ENCODE measurements around the gene E2F4.

The E2F4 gene

GRCh38 chr16:67170949-67171649, 20.9 kb upstream of the E2F4 start:
- Histone ChIP-seq H3K56ac (ENCODE audit: low read length) (peak overlapping the region; percentile 91), H3K4me2 (ENCODE audit: low read length) (peak overlapping the region; percentile 85), H2AK5ac (ENCODE audit: low read length) (peak overlapping the region; percentile 27), H4K5ac (ENCODE audit: low read length) (no peak overlapping the region), H2BK120ac (ENCODE audit: low read depth, low read length) (no peak overlapping the region), H3K79me2 (ENCODE audit: control insufficient read depth, insufficient read depth, low read length) (no peaks in the 10 kb centered on the region), H3K36me3 (ENCODE audit: control insufficient read depth, insufficient read depth, low read length) (no peaks in the 10 kb centered on the region), H3K79me1 (ENCODE audit: low read length) (no peaks in the 10 kb centered on the region), H2BK15ac (replicated peaks; ENCODE audit: low read depth) (no peak overlapping the region), H3K23ac (ENCODE audit: low read length) (no peak overlapping the region), H3K27ac (ENCODE audit: low read depth, low read length) (no peak overlapping the region), H3K27me3 (ENCODE audit: insufficient read depth, low read length, poor library complexity) (peaks cover 40% of the 10 kb centered on the region), H2BK5ac (ENCODE audit: low read length) (peak overlapping the region; percentile 23), H3K18ac (ENCODE audit: low read length) (no peak overlapping the region), H3K4me3 (ENCODE audit: low read length) (peak overlapping the region; percentile 33), H4K8ac (ENCODE audit: low read depth, low read length) (no peak overlapping the region), H3K4me1 (ENCODE audit: control insufficient read depth, low read depth, low read length) (peaks cover 8% of the 10 kb centered on the region), H3K4ac (ENCODE audit: low read depth, low read length) (no peak overlapping the region), H3K9ac (ENCODE audit: low read length) (peak overlapping the region; percentile 82)
- DNase-seq, result peak; percentile 34
- WGBS (ENCODE audit: extremely low coverage, insufficient coverage, low lambda C conversion rate), result no CpG with 5 or more reads among the region's 14 CpGs

- no peak overlapping the region for H3K18ac ChIP-seq (ENCODE audit: low read length)
- H3K79me2 ChIP-seq (ENCODE audit: control insufficient read depth, insufficient read depth, low read length), result no peaks in the 10 kb centered on the region
- H3K27ac ChIP-seq (ENCODE audit: low read depth, low read length), result no peak overlapping the region
- H3K56ac ChIP-seq (ENCODE audit: low read length), result peak overlapping the region; percentile 82
- H3K4me3 ChIP-seq (ENCODE audit: low read length), result no peak overlapping the region
- H2AK5ac ChIP-seq (ENCODE audit: low read length), result no peak overlapping the region
- DNase-seq, result no peak
- H2BK15ac ChIP-seq (replicated peaks; ENCODE audit: low read depth), result no peak overlapping the region
- no peak overlapping the region for H3K23ac ChIP-seq (ENCODE audit: low read length)
- peak overlapping the region; percentile 0 for H3K9ac ChIP-seq (ENCODE audit: low read length)
- no peak overlapping the region for H2BK120ac ChIP-seq (ENCODE audit: low read depth, low read length)
- WGBS (ENCODE audit: extremely low coverage, insufficient coverage, low lambda C conversion rate), result no CpG with 5 or more reads among the region's 1 CpG
- H3K4ac ChIP-seq (ENCODE audit: low read depth, low read length), result no peak overlapping the region
- peaks cover 8% of the 10 kb centered on the region for H3K4me1 ChIP-seq (ENCODE audit: control insufficient read depth, low read depth, low read length)
- H4K8ac ChIP-seq (ENCODE audit: low read depth, low read length), result no peak overlapping the region
- no peaks in the 10 kb centered on the region for H3K79me1 ChIP-seq (ENCODE audit: low read length)
- peaks cover 20% of the 10 kb centered on the region for H3K27me3 ChIP-seq (ENCODE audit: insufficient read depth, low read length, poor library complexity)
- H4K5ac ChIP-seq (ENCODE audit: low read length), result no peak overlapping the region
- H3K4me2 ChIP-seq (ENCODE audit: low read length), result no peak overlapping the region
- H3K36me3 ChIP-seq (ENCODE audit: control insufficient read depth, insufficient read depth, low read length), result no peaks in the 10 kb centered on the region
- no peak overlapping the region for H2BK5ac ChIP-seq (ENCODE audit: low read length)
Observed at GRCh38 chr16:67173323-67173722, 18.6 kb upstream of the E2F4 start.

- H3K4ac ChIP-seq (ENCODE audit: low read depth, low read length), result no peak overlapping the region
- H2AK5ac ChIP-seq (ENCODE audit: low read length), result no peak overlapping the region
- H3K9ac ChIP-seq (ENCODE audit: low read length), result peak overlapping the region; percentile 69
- H4K5ac ChIP-seq (ENCODE audit: low read length), result no peak overlapping the region
- WGBS (ENCODE audit: extremely low coverage, insufficient coverage, low lambda C conversion rate), result no CpG with 5 or more reads among the region's 71 CpGs
- no peak overlapping the region for H2BK120ac ChIP-seq (ENCODE audit: low read depth, low read length)
- H3K27ac ChIP-seq (ENCODE audit: low read depth, low read length), result no peak overlapping the region
- peaks cover 8% of the 10 kb centered on the region for H3K4me1 ChIP-seq (ENCODE audit: control insufficient read depth, low read depth, low read length)
- no peak overlapping the region for H2BK5ac ChIP-seq (ENCODE audit: low read length)
- peak overlapping the region; percentile 17 for H3K4me3 ChIP-seq (ENCODE audit: low read length)
- peak overlapping the region; percentile 82 for H3K56ac ChIP-seq (ENCODE audit: low read length)
- H2BK15ac ChIP-seq (replicated peaks; ENCODE audit: low read depth), result no peak overlapping the region
- no peak overlapping the region for H3K18ac ChIP-seq (ENCODE audit: low read length)
- no peaks in the 10 kb centered on the region for H3K79me2 ChIP-seq (ENCODE audit: control insufficient read depth, insufficient read depth, low read length)
- H3K79me1 ChIP-seq (ENCODE audit: low read length), result no peaks in the 10 kb centered on the region
- peak; percentile 78 for DNase-seq
- no peak overlapping the region for H4K8ac ChIP-seq (ENCODE audit: low read depth, low read length)
- H3K36me3 ChIP-seq (ENCODE audit: control insufficient read depth, insufficient read depth, low read length), result no peaks in the 10 kb centered on the region
- H3K23ac ChIP-seq (ENCODE audit: low read length), result no peak overlapping the region
- H3K4me2 ChIP-seq (ENCODE audit: low read length), result peak overlapping the region; percentile 68
- peaks cover 12% of the 10 kb centered on the region for H3K27me3 ChIP-seq (ENCODE audit: insufficient read depth, low read length, poor library complexity)
Observed at GRCh38 chr16:67173808-67174705, 17.9 kb upstream of the E2F4 start.

DNA sequence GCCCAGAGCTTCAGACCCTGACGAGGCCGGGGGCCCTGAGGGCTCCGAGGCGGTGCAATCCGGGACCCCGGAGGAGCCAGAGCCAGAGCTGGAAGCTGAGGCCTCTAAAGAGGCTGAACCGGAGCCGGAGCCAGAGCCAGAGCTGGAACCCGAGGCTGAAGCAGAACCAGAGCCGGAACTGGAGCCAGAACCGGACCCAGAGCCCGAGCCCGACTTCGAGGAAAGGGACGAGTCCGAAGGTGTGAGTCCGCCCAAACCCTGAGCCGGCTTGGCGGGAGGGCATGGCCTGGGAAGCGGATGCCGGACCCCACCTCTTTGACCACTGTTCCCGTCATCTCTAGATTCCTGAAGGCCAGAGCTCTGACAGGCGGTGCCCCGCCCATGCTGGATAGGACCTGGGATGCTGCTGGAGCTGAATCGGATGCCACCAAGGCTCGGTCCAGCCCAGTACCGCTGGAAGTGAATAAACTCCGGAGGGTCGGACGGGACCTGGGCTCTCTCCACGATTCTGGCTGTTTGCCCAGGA, 17.2 kb upstream of the E2F4 start:
- peak overlapping the region; percentile 68 for H3K4me2 ChIP-seq (ENCODE audit: low read length)
- H4K5ac ChIP-seq (ENCODE audit: low read length), result no peak overlapping the region
- no CpG with 5 or more reads among the region's 31 CpGs for WGBS (ENCODE audit: extremely low coverage, insufficient coverage, low lambda C conversion rate)
- H2AK5ac ChIP-seq (ENCODE audit: low read length), result no peak overlapping the region
- H3K23ac ChIP-seq (ENCODE audit: low read length), result no peak overlapping the region
- H3K9ac ChIP-seq (ENCODE audit: low read length), result peak overlapping the region; percentile 69
- no peaks in the 10 kb centered on the region for H3K36me3 ChIP-seq (ENCODE audit: control insufficient read depth, insufficient read depth, low read length)
- no peak overlapping the region for H4K8ac ChIP-seq (ENCODE audit: low read depth, low read length)
- no peaks in the 10 kb centered on the region for H3K79me1 ChIP-seq (ENCODE audit: low read length)
- H3K27me3 ChIP-seq (ENCODE audit: insufficient read depth, low read length, poor library complexity), result peaks cover 9% of the 10 kb centered on the region
- no peak overlapping the region for H2BK15ac ChIP-seq (replicated peaks; ENCODE audit: low read depth)
- H3K4me1 ChIP-seq (ENCODE audit: control insufficient read depth, low read depth, low read length), result peaks cover 8% of the 10 kb centered on the region
- H2BK5ac ChIP-seq (ENCODE audit: low read length), result no peak overlapping the region
- H3K56ac ChIP-seq (ENCODE audit: low read length), result peak overlapping the region; percentile 82
- H3K79me2 ChIP-seq (ENCODE audit: control insufficient read depth, insufficient read depth, low read length), result no peaks in the 10 kb centered on the region
- no peak overlapping the region for H3K18ac ChIP-seq (ENCODE audit: low read length)
- no peak overlapping the region for H2BK120ac ChIP-seq (ENCODE audit: low read depth, low read length)
- no peak overlapping the region for H3K27ac ChIP-seq (ENCODE audit: low read depth, low read length)
- H3K4ac ChIP-seq (ENCODE audit: low read depth, low read length), result no peak overlapping the region
- no peak overlapping the region for H3K4me3 ChIP-seq (ENCODE audit: low read length)
- no peak for DNase-seq

- Histone ChIP-seq H2BK120ac (ENCODE audit: low read depth, low read length) (no peak overlapping the region), H4K8ac (ENCODE audit: low read depth, low read length) (no peak overlapping the region), H3K79me2 (ENCODE audit: control insufficient read depth, insufficient read depth, low read length) (no peaks in the 10 kb centered on the region), H3K4me3 (ENCODE audit: low read length) (no peak overlapping the region), H2BK5ac (ENCODE audit: low read length) (no peak overlapping the region), H3K56ac (ENCODE audit: low read length) (no peak overlapping the region), H4K5ac (ENCODE audit: low read length) (no peak overlapping the region), H2BK15ac (replicated peaks; ENCODE audit: low read depth) (no peak overlapping the region), H3K4me1 (ENCODE audit: control insufficient read depth, low read depth, low read length) (peaks cover 2% of the 10 kb centered on the region), H3K9ac (ENCODE audit: low read length) (no peak overlapping the region), H3K18ac (ENCODE audit: low read length) (no peak overlapping the region), H3K4me2 (ENCODE audit: low read length) (no peak overlapping the region), H3K23ac (ENCODE audit: low read length) (no peak overlapping the region), H3K27me3 (ENCODE audit: insufficient read depth, low read length, poor library complexity) (peaks cover 9% of the 10 kb centered on the region), H3K36me3 (ENCODE audit: control insufficient read depth, insufficient read depth, low read length) (no peaks in the 10 kb centered on the region), H2AK5ac (ENCODE audit: low read length) (no peak overlapping the region), H3K27ac (ENCODE audit: low read depth, low read length) (no peak overlapping the region), H3K4ac (ENCODE audit: low read depth, low read length) (no peak overlapping the region), H3K79me1 (ENCODE audit: low read length) (no peaks in the 10 kb centered on the region)
- no CpG with 5 or more reads among the region's 12 CpGs for WGBS (ENCODE audit: extremely low coverage, insufficient coverage, low lambda C conversion rate)
- no peak for DNase-seq
Observed at GRCh38 chr16:67176662-67177061, 15.3 kb upstream of the E2F4 start.

Measured in mesendoderm (in vitro differentiated cells).